H1 (cell line): ENCODE results near the gene BARHL2.

ENCODE experiments used
- CTCF ChIP-seq, 3 experiments: IDR thresholded peaks; 1 replicate in 2 of 3; 2 replicates in 1 of 3; pipeline versions ENCODE4 v1.5.1 to v1.6.1; 2011; ENCODE audit warnings: low read length in 3 of 3, mild to moderate bottlenecking in 3 of 3, inconsistent platforms in 2 of 3, low read depth in 1 of 3, moderate library complexity in 1 of 3; ENCODE audit not compliant: insufficient read depth in 1 of 3; ENCODE audit errors: control extremely low read depth in 1 of 3
- EGR1 ChIP-seq: IDR thresholded peaks from 2 replicates; pipeline ENCODE4 v1.6.1; 2011; ENCODE audit warnings: low read depth, low read length, borderline replicate concordance
- JUN ChIP-seq: IDR thresholded peaks from 2 replicates; pipeline ENCODE4 v1.6.1; 2011; ENCODE audit warnings: low read depth, mild to moderate bottlenecking, improper control_type of control experiment, low read length
- KDM5A ChIP-seq: fragments of 200-600 bp; IDR thresholded peaks from 2 replicates; pipeline ENCODE4 v1.7.1; 2012; ENCODE audit warnings: mild to moderate bottlenecking, low read length, inconsistent platforms, mixed read lengths
- POLR2A ChIP-seq, 2 experiments: IDR thresholded peaks; 1 replicate in 1 of 2; 2 replicates in 1 of 2; pipeline ENCODE4 v1.6.1; 2011; ENCODE audit warnings: low read depth in 2 of 2, low read length in 2 of 2, mild to moderate bottlenecking in 2 of 2; ENCODE audit errors: control extremely low read depth in 1 of 2
- SIX5 ChIP-seq: IDR thresholded peaks from 2 replicates; pipeline ENCODE4 v1.6.1; 2011; ENCODE audit warnings: mild to moderate bottlenecking, low read depth, low read length
- TAF1 ChIP-seq: IDR thresholded peaks from 2 replicates; pipeline ENCODE4 v1.6.1; 2011; ENCODE audit warnings: mild to moderate bottlenecking, low read depth, low read length

DNA sequence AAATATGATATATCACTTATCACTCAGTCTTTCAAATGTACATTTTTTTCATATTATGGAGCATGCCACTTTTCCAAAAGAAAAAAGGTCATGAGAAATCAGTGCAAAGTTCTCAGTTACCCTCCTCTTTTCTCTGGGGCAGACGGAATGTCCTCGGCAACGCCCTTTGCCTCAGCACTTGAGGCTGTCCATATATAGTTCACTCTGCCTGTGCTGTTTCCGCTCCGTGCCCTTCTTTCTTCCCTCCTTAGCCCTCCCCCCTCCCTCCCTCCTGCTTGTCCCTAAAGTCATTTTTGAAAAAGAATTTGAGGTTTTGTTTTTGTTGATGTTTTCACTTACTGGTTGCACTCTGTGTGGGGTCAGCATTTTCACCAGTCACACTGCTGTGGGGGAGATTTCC lies 5.4 kb downstream of the BARHL2 start:
- TF ChIP-seq POLR2A (IDR thresholded peaks at IDR 0.05; ENCODE audit: control extremely low read depth in 1 of 2, low read depth in 2 of 2, low read length in 2 of 2) (no peak), CTCF (IDR thresholded peaks at IDR 0.05; ENCODE audit: control extremely low read depth in 1 of 3, insufficient read depth in 1 of 3, low read depth in 1 of 3, low read length in 3 of 3) (no peak), SIX5 (no peak), TAF1 (no peak), EGR1 (no peak), KDM5A (no peak), JUN (no peak)
